Measurements from ENCODE around the gene CRADD. TPM values are rescaled to one million over a fixed set of nuclear protein-coding genes. Genes with fewer than 3 reads are reported as not detected.

CRADD gene
- total and polyA plus RNA-seq, 5 experiments from 2014 or later: 9.9 to 13.7 (median 13.0) TPM

GRCh38 chr12:93733928-93734327, 56.8 kb downstream of the CRADD start:
- peak overlapping the region in 1 of 10 donors; percentile 32 for H3K27ac Mint-ChIP-seq
- DNase-seq: no peak
- POLR2A ChIA-PET: no interaction called here
- peaks cover 6 to 14% (median 9%) of the 10 kb centered on the region in 4 donors for H3K4me1 Mint-ChIP-seq
- peaks cover 3 to 10% (median 5%) of the 10 kb centered on the region in 3 donors for H3K36me3 Mint-ChIP-seq
- H3K4me3 Mint-ChIP-seq: no peak overlapping the region
- H3K9me3 Mint-ChIP-seq: no peaks in the 10 kb centered on the region
- no peak for ATAC-seq
- peaks cover 0 to 3% (median 0%) of the 10 kb centered on the region in 5 donors for H3K27me3 Mint-ChIP-seq

DNA sequence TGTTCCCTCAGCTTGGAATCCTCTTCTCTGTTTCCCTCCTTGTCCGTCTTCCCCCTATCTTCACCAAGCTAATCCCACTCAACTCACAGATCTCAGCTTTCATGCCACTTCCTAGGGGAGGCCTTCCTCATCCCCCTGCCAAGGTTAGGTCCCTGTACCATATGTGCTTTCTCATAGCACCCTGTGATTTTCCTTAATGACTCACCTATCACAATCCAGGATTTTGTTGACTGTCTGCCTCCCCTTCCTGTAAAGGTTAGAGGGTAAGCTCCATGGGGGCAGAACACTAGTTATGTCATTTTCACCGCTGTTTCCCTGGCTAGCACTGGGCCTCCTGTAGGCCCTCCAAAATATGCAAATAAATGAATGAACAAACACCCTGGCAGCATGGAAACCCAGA, 57.6 kb downstream of the CRADD start:
- Mint-ChIP-seq H3K36me3 (peaks cover 3 to 10% (median 5%) of the 10 kb centered on the region in 3 donors), H3K9me3 (no peaks in the 10 kb centered on the region), H3K4me3 (no peak overlapping the region), H3K27me3 (peaks cover 0 to 3% (median 0%) of the 10 kb centered on the region in 5 donors), H3K27ac (no peak overlapping the region), H3K4me1 (peaks cover 6 to 14% (median 10%) of the 10 kb centered on the region in 4 donors)
- DNase-seq (no peak), ATAC-seq (no peak)
- POLR2A ChIA-PET: no interaction called here

GRCh38 chr12:93736640-93737178, 59.5 kb downstream of the CRADD start:
- Mint-ChIP-seq H3K4me3 (no peak overlapping the region), H3K4me1 (peaks cover 16 to 23% (median 18%) of the 10 kb centered on the region in 4 donors), H3K27me3 (peaks cover 0 to 3% (median 0%) of the 10 kb centered on the region in 5 donors), H3K9me3 (no peaks in the 10 kb centered on the region), H3K27ac (no peak overlapping the region), H3K36me3 (peaks cover 3 to 10% (median 5%) of the 10 kb centered on the region in 3 donors)
- no peak for DNase-seq
- ATAC-seq: no peak
- POLR2A ChIA-PET: no interaction called here

DNA sequence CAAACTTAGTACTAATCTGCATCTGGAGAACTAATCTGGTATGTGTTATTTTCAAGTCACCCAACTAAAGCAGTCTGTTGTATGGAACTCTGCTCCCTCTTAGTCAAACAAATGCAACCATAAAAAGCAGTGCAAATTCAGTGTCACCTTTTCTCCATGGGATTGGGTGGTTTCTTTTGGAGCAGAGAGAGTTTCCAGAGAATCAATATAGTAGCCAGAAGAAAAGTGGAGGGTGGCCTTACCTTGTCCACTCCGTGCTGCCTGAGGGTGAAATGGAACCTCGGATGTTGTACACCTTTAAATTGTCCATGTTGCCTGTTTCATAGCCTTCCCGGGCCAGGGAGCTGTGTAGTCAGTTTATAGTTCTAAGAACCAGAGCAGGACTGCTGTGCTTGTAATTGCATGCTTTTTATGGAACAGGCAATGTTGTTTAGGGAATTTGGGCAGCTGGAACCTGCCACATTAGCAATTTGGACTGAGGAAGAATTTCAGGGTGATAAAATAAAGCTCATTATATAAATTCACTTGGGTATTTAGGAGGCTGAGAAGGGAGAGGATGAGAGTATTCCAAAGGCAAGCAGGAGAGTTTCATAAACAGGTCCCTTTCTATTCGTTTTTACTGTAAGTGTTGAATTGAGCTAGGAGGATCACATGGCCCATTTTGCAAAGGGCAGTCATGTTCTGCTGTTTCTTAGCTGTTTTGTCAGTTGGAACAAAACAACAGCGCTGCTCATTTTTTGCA, 60.5 kb downstream of the CRADD start:
- Mint-ChIP-seq H3K27me3 (peaks cover 0 to 3% (median 0%) of the 10 kb centered on the region in 5 donors), H3K27ac (no peak overlapping the region), H3K4me1 (peaks cover 19 to 29% (median 22%) of the 10 kb centered on the region in 4 donors), H3K36me3 (peaks cover 3 to 10% (median 5%) of the 10 kb centered on the region in 3 donors), H3K9me3 (no peaks in the 10 kb centered on the region), H3K4me3 (no peak overlapping the region)
- no peak for DNase-seq
- POLR2A ChIA-PET: no interaction called here
- no peak for ATAC-seq

DNA sequence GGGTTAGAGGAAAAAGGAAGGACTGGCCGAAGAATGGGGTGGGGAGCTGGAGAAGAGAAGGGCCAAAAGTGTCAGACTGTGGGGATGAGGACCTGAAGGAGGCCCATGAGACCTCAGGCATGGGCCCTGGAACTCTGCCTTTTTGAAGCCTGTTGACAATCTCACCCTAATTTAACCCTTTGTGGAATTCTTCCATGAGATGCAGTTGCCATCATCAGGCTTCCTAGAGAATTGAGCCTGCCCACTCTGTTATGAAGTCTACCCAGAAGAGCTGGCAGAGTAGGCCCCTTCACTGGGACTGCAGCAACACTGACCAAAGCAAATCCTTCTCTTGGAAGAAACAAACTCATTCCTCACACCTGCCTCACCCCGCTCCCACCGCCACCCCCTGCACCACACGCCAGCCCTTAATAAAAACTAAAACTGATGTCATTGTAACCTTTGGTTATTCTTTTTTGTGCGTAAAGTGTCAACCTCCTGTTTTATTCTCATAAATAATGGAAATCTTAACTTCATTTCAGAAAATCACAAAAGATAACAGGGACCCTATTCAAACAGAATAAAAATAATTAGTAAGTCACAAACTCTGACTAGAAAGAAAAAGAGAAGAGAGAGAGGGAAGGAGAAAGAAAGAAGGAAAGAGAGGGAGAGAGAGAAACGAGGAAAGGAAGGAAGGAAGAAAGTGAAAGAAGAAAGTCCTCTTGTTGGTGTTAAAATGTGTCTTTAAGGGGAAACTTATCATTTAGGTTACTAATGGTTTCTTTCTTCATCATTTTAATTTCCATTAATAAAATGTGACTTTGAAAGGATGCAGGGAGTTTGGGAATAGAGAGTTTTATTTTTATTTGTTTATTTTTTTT, 61.3 kb downstream of the CRADD start:
- Mint-ChIP-seq H3K4me1 (peaks cover 19 to 36% (median 25%) of the 10 kb centered on the region in 4 donors), H3K27me3 (peaks cover 0 to 3% (median 0%) of the 10 kb centered on the region in 5 donors)

DNA sequence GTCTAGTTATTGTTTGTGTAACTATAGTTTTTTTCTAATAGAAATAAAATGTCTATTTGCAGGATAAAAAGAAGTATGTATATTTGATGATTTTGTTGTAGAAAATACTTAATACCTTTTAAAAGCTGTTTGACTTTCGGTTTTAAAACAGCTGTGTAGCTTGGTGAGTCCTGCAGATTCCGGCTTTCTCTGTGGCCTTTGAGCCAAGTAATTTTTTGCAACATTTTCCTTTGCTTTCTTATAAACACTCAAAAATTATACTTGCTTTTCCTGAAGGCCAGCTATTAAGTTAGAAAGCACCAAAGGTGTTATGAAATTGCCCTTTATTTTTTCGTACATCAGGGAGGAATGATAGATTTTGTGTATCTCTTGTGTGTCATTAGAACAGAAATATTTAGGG, 63.6 kb downstream of the CRADD start:
- DNase-seq: no peak
- peaks cover 0 to 1% (median 0%) of the 10 kb centered on the region in 5 donors for H3K27me3 Mint-ChIP-seq
- H3K9me3 Mint-ChIP-seq: no peaks in the 10 kb centered on the region
- POLR2A ChIA-PET: no interaction called here
- H3K27ac Mint-ChIP-seq: peak overlapping the region in 2 of 10 donors; percentile 81 to 94
- H3K4me1 Mint-ChIP-seq: peaks cover 19 to 36% (median 27%) of the 10 kb centered on the region in 4 donors
- no peak for ATAC-seq
- no peaks in the 10 kb centered on the region for H3K36me3 Mint-ChIP-seq
- H3K4me3 Mint-ChIP-seq: peak overlapping the region in 4 of 10 donors; percentile 88 to 91 (median 90)

More for the DNA sequence above, 61.3 kb downstream of the CRADD start:
- peaks cover 3 to 10% (median 5%) of the 10 kb centered on the region in 3 donors for H3K36me3 Mint-ChIP-seq
- no peaks in the 10 kb centered on the region for H3K9me3 Mint-ChIP-seq
- ATAC-seq: no peak
- H3K4me3 Mint-ChIP-seq: peak overlapping the region in 2 of 10 donors; percentile 16 to 53
- no peak for DNase-seq
- H3K27ac Mint-ChIP-seq: peak overlapping the region in 3 of 10 donors; percentile 12 to 60 (median 39)
- POLR2A ChIA-PET: no interaction called here

GRCh38 chr12:93741659-93742109, 64.5 kb downstream of the CRADD start:
- H3K27me3 Mint-ChIP-seq: peaks cover 0 to 1% (median 0%) of the 10 kb centered on the region in 5 donors
- peak; percentile 52 to 53 for ATAC-seq
- H3K9me3 Mint-ChIP-seq: no peaks in the 10 kb centered on the region
- DNase-seq: peak in 1 of 10 donors; percentile 8
- peaks cover 19 to 36% (median 28%) of the 10 kb centered on the region in 4 donors for H3K4me1 Mint-ChIP-seq
- H3K27ac Mint-ChIP-seq: peak overlapping the region; percentile 29 to 94 (median 82)
- POLR2A ChIA-PET: interaction anchor here (1.8 kb wide), 1 partner anchor 172 kb away, joined by 4 read pairs; no protein-coding TSS in a partner anchor
- no peaks in the 10 kb centered on the region for H3K36me3 Mint-ChIP-seq
- peak overlapping the region; percentile 82 to 95 (median 89) for H3K4me3 Mint-ChIP-seq

- Mint-ChIP-seq H3K27me3 (peaks cover 0 to 1% (median 0%) of the 10 kb centered on the region in 5 donors), H3K27ac (peak overlapping the region; percentile 73 to 94 (median 83)), H3K4me3 (peak overlapping the region; percentile 82 to 95 (median 90)), H3K4me1 (peaks cover 19 to 36% (median 28%) of the 10 kb centered on the region in 4 donors), H3K9me3 (no peaks in the 10 kb centered on the region), H3K36me3 (no peaks in the 10 kb centered on the region)
- ATAC-seq (peak; percentile 93 to 96), DNase-seq (peak in 9 of 10 donors; percentile 15 to 53 (median 41))
- POLR2A ChIA-PET: interaction anchor here (1.8 kb wide), 1 partner anchor 173 kb away, joined by 4 read pairs; no protein-coding TSS in a partner anchor
Observed at GRCh38 chr12:93742110-93742934, 65.1 kb downstream of the CRADD start.

- Mint-ChIP-seq H3K27ac (peak overlapping the region in 6 of 10 donors; percentile 3 to 81 (median 41)), H3K27me3 (peaks cover 0 to 1% (median 0%) of the 10 kb centered on the region in 5 donors), H3K4me1 (peaks cover 15 to 29% (median 22%) of the 10 kb centered on the region in 4 donors), H3K4me3 (peak overlapping the region; percentile 19 to 95 (median 88)), H3K9me3 (no peaks in the 10 kb centered on the region), H3K36me3 (no peaks in the 10 kb centered on the region)
- DNase-seq (no peak), ATAC-seq (no peak)
- POLR2A ChIA-PET: no interaction called here
Observed at GRCh38 chr12:93743229-93743998, 66.2 kb downstream of the CRADD start.

GRCh38 chr12:93743999-93744689, 67.0 kb downstream of the CRADD start:
- Mint-ChIP-seq H3K27me3 (no peaks in the 10 kb centered on the region), H3K27ac (peak overlapping the region in 2 of 10 donors; percentile 60 to 81), H3K36me3 (no peaks in the 10 kb centered on the region), H3K4me3 (peak overlapping the region in 1 of 10 donors; percentile 16), H3K4me1 (peaks cover 13 to 28% (median 22%) of the 10 kb centered on the region in 4 donors), H3K9me3 (no peaks in the 10 kb centered on the region)
- DNase-seq (no peak), ATAC-seq (no peak)
- POLR2A ChIA-PET: no interaction called here

DNA sequence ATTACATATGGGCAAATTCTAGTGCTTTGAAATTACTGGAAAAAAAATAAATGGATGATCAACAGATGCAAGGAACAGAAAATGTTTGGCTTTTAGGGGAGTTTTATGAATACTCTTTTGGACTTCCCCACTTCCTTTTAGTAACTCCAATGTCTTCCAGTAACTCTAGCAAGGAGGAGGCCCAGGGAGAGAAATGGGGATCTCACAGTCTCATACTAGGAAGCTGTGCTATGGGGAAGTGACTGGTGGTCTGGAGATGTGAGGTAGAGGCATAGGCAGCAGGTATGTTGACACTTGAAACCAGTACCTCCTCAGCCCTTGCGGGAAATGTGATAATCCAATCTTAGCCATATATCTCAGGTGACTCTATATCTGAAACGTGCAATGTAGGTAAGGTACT, 68.1 kb downstream of the CRADD start:
- ATAC-seq (no peak), DNase-seq (no peak)
- no peaks in the 10 kb centered on the region for H3K9me3 Mint-ChIP-seq
- POLR2A ChIA-PET: no interaction called here
- H3K36me3 Mint-ChIP-seq: no peaks in the 10 kb centered on the region
- no peaks in the 10 kb centered on the region for H3K27me3 Mint-ChIP-seq
- H3K27ac Mint-ChIP-seq: no peak overlapping the region
- H3K4me3 Mint-ChIP-seq: no peak overlapping the region
- H3K4me1 Mint-ChIP-seq: peaks cover 13 to 34% (median 22%) of the 10 kb centered on the region in 4 donors
